K562 (cell line): ENCODE results near the gene BPTF.

Source experiments
- CTCF ChIP-seq, 3 experiments: IDR thresholded peaks in 2 of 3; conservative IDR thresholded peaks in 1 of 3; 2 replicates each; pipeline ENCODE4 v1.5.1; 2011 to 2012; ENCODE audit warnings: low read length in 3 of 3, mild to moderate bottlenecking in 3 of 3, control low read depth in 2 of 3, improper control_type of control experiment in 1 of 3, inconsistent platforms in 1 of 3, low read depth in 1 of 3, mixed read lengths in 1 of 3, moderate library complexity in 1 of 3; ENCODE audit not compliant: insufficient read depth in 2 of 3
- FOXK2 ChIP-seq, 2 experiments: fragments of 450-650 bp; IDR thresholded peaks in 1 of 2; conservative IDR thresholded peaks in 1 of 2; 2 replicates each; pipeline ENCODE4 v1.6.1; 2016; ENCODE audit warnings: low read depth in 2 of 2, mild to moderate bottlenecking in 1 of 2
- SIRT6 ChIP-seq: IDR thresholded peaks from one replicate; pipeline ENCODE4 v1.6.1; 2012; ENCODE audit warnings: low read depth, mild to moderate bottlenecking, control low read depth, inconsistent platforms, low read length, moderate library complexity
- SMARCB1 ChIP-seq: IDR thresholded peaks from 2 replicates; pipeline ENCODE4 v1.6.1; 2011; ENCODE audit warnings: improper control_type of control experiment, low read depth; ENCODE audit not compliant: insufficient read length
- SP2 ChIP-seq: IDR thresholded peaks from 2 replicates; pipeline ENCODE4 v1.6.1; 2011; ENCODE audit warnings: mild to moderate bottlenecking, low read depth, low read length, moderate library complexity; ENCODE audit not compliant: poor library complexity, severe bottlenecking; ENCODE audit errors: extremely low read depth
- TAF7 ChIP-seq: fragments of 450-650 bp; IDR thresholded peaks from 2 replicates; pipeline ENCODE4 v1.6.1; 2016; ENCODE audit warnings: missing genetic modification characterization, missing compliant biosample characterization

- no peak for TF ChIP-seq SIRT6
- TF ChIP-seq CTCF (IDR thresholded peaks at IDR 0.05 in 2 of 3, conservative IDR thresholded peaks at IDR 0.05 in 1 of 3; ENCODE audit: insufficient read depth in 2 of 3, low read depth in 1 of 3, low read length in 3 of 3) = no peak
- TF ChIP-seq TAF7 (tag) = no peak
- TF ChIP-seq SMARCB1 = no peak
- TF ChIP-seq FOXK2 (conservative IDR thresholded peaks at IDR 0.05 in 1 of 2, IDR thresholded peaks at IDR 0.05 in 1 of 2; ENCODE audit: low read depth in 2 of 2) = no peak
- TF ChIP-seq SP2 = no peak
These were observed 5.1 kb downstream of the BPTF start for GRCh38 chr17:67830440-67830839.
